ENCODE measurements around the gene RIPOR3.

The RIPOR3 gene

DNA sequence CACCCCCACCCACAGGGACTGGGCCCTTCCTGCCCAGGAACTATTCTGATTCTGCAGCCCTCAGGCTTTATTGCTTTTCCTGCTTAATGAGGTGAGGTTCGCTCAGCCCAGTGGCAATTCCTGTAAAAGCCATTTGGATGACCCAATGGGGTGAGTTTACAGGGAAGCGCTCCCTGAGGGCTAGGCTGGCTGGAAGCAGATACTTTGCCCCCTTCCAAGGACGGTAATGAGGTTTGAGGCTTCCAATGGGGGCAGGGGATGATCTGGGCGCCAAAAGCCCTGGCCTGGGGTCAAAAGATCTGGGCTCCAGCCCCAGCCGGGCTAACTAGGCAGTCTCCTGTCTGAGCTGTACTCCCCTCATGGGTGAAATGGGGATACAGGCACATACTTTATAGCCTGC lies 41.8 kb downstream of the RIPOR3 start:
- Histone ChIP-seq H4K20me1 (ENCODE audit: insufficient read depth, low read length) (no peaks in the 10 kb centered on the region), H2AFZ (ENCODE audit: low read length) (no peak overlapping the region), H3K79me2 (ENCODE audit: insufficient read depth, low read length) (no peaks in the 10 kb centered on the region), H3K27me3 (ENCODE audit: insufficient read depth, low read length) (peaks cover 7% of the 10 kb centered on the region; the same call in 1 of the 2 replicates), H3K36me3 (ENCODE audit: insufficient read depth, low read length) (no peaks in the 10 kb centered on the region), H3K4me3 (ENCODE audit: low read depth, low read length, poor library complexity, severe bottlenecking) (no peak overlapping the region), H3K9ac (ENCODE audit: low read length) (no peak overlapping the region), H3K4me2 (ENCODE audit: low read length) (no peak overlapping the region), H3K9me3 (ENCODE audit: low read length) (peaks cover 6% of the 10 kb centered on the region), H3F3A (ENCODE audit: insufficient read depth, low read length) (no peaks in the 10 kb centered on the region), H3K4me1 (ENCODE audit: insufficient read depth, low read length, severe bottlenecking) (no peaks in the 10 kb centered on the region), H3K27ac (ENCODE audit: low read depth, low read length, poor library complexity, severe bottlenecking) (no peak overlapping the region), H3K9me2 (ENCODE audit: low read depth, low read length) (no peaks in the 10 kb centered on the region)
- no peak for TF ChIP-seq CTCF (IDR thresholded peaks at IDR 0.05; ENCODE audit: low read length)
- no peak for TF ChIP-seq EZH2 (IDR thresholded peaks at IDR 0.05; ENCODE audit: borderline replicate concordance, low read length)

DNA sequence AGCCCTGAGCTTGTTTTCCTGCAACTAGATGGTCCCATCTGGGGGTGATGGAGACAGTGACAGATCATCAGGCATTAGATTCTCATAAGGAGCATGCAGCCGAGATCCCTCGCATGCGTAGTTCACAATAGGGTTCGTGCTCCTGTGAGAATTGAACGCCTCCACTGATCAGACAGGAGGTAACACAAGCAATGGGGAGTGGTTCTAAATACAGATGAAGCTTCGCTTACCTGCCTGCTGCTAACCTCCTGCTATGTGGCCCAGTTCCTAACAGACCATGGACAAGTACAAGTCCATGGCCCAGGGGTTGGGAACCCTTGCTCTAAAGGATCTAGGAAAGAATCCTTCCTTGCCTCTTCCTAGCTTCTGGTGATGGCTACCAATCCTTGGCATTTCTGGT lies 42.7 kb downstream of the RIPOR3 start:
- no peaks in the 10 kb centered on the region for H3K36me3 ChIP-seq (ENCODE audit: insufficient read depth, low read length)
- TF ChIP-seq EZH2 (IDR thresholded peaks at IDR 0.05; ENCODE audit: borderline replicate concordance, low read length) (no peak), CTCF (IDR thresholded peaks at IDR 0.05; ENCODE audit: low read length) (no peak)
- H3K4me3 ChIP-seq (ENCODE audit: low read depth, low read length, poor library complexity, severe bottlenecking) = no peak overlapping the region
- no peak overlapping the region for H3K4me2 ChIP-seq (ENCODE audit: low read length)
- no peak overlapping the region for H3K9ac ChIP-seq (ENCODE audit: low read length)
- H3K79me2 ChIP-seq (ENCODE audit: insufficient read depth, low read length) = no peaks in the 10 kb centered on the region
- H3F3A ChIP-seq (ENCODE audit: insufficient read depth, low read length) = no peaks in the 10 kb centered on the region
- H4K20me1 ChIP-seq (ENCODE audit: insufficient read depth, low read length) = no peaks in the 10 kb centered on the region
- no peak overlapping the region for H2AFZ ChIP-seq (ENCODE audit: low read length)
- H3K9me3 ChIP-seq (ENCODE audit: low read length) = peaks cover 6% of the 10 kb centered on the region
- H3K27ac ChIP-seq (ENCODE audit: low read depth, low read length, poor library complexity, severe bottlenecking) = no peak overlapping the region
- peaks cover 7% of the 10 kb centered on the region; the same call in 1 of the 2 replicates for H3K27me3 ChIP-seq (ENCODE audit: insufficient read depth, low read length)
- H3K9me2 ChIP-seq (ENCODE audit: low read depth, low read length) = no peaks in the 10 kb centered on the region
- no peaks in the 10 kb centered on the region for H3K4me1 ChIP-seq (ENCODE audit: insufficient read depth, low read length, severe bottlenecking)

GRCh38 chr20:50646483-50646996 lies 44.8 kb downstream of the RIPOR3 start:
- H3K4me1 ChIP-seq (ENCODE audit: insufficient read depth, low read length, severe bottlenecking) = no peaks in the 10 kb centered on the region
- H3K4me2 ChIP-seq (ENCODE audit: low read length) = no peak overlapping the region
- TF ChIP-seq CTCF (IDR thresholded peaks at IDR 0.05; ENCODE audit: low read length) (no peak), EZH2 (IDR thresholded peaks at IDR 0.05; ENCODE audit: borderline replicate concordance, low read length) (no peak)

More at GRCh38 chr20:50646483-50646996, 44.8 kb downstream of the RIPOR3 start:
- H3K9me3 ChIP-seq (ENCODE audit: low read length) = peaks cover 6% of the 10 kb centered on the region
- no peaks in the 10 kb centered on the region for H3K9me2 ChIP-seq (ENCODE audit: low read depth, low read length)
- H3K4me3 ChIP-seq (ENCODE audit: low read depth, low read length, poor library complexity, severe bottlenecking) = no peak overlapping the region
- no peak overlapping the region for H2AFZ ChIP-seq (ENCODE audit: low read length)
- H4K20me1 ChIP-seq (ENCODE audit: insufficient read depth, low read length) = no peaks in the 10 kb centered on the region
- H3K36me3 ChIP-seq (ENCODE audit: insufficient read depth, low read length) = no peaks in the 10 kb centered on the region
- H3K27ac ChIP-seq (ENCODE audit: low read depth, low read length, poor library complexity, severe bottlenecking) = no peak overlapping the region
- H3K79me2 ChIP-seq (ENCODE audit: insufficient read depth, low read length) = no peaks in the 10 kb centered on the region
- H3K9ac ChIP-seq (ENCODE audit: low read length) = no peak overlapping the region
- peaks cover 7% of the 10 kb centered on the region; the same call in 1 of the 2 replicates for H3K27me3 ChIP-seq (ENCODE audit: insufficient read depth, low read length)
- no peaks in the 10 kb centered on the region for H3F3A ChIP-seq (ENCODE audit: insufficient read depth, low read length)
